Activated naive CD8-positive, alpha-beta T cell (primary cell): ENCODE measurements around the gene GPR84.

ENCODE experiments used
- H3K27ac Mint-ChIP-seq: one replicate; pipeline ENCODE4 v1.8.0; 2021; ENCODE audit warnings: mixed read lengths
- H3K27me3 Mint-ChIP-seq: one replicate; pipeline ENCODE4 v1.8.0; 2021; ENCODE audit warnings: mixed read lengths
- H3K36me3 Mint-ChIP-seq: one replicate; pipeline ENCODE4 v1.8.0; 2021; ENCODE audit warnings: mixed read lengths
- H3K4me1 Mint-ChIP-seq: one replicate; pipeline ENCODE4 v1.8.0; 2021; ENCODE audit warnings: low read depth, mixed read lengths
- H3K4me3 Mint-ChIP-seq: one replicate; pipeline ENCODE4 v1.8.0; 2021; ENCODE audit warnings: mild to moderate bottlenecking, mixed read lengths
- H3K9me3 Mint-ChIP-seq: one replicate; pipeline ENCODE4 v1.8.0; 2021; ENCODE audit warnings: low read depth, mixed read lengths

GPR84 gene

DNA sequence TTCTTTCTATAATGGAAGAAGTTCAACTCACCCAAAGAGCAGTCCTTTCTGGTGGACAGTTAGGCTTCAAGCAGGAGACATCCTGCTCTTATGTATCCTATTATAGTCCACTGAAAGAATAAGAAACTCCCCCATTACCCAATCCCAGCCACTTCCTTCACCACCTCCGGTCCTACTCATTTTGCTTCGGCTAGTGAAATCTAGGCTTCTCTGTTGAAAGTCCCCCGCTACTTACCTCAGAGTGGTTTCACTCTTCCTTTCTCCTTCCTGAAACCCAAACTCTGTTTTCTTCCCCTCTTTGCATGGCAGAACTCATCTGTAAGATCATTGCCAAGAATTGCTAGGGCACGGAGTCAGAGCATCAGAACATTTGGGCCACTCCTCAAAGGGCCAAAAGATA lies at the start of gene GPR84:
TSS of gene GPR84 (minus strand) at position 74 of the 400 bp plus-strand sequence. CDS start 635 bp downstream, outside the sequence.
- Mint-ChIP-seq H3K27ac (peak within 1 kb of the TSS; percentile 64), H3K4me3 (peak within 1 kb of the TSS; percentile 31), H3K4me1 (peaks cover 35% of the 10 kb centered on the region), H3K9me3 (no peaks in the 10 kb centered on the region), H3K36me3 (no peaks in the 10 kb centered on the region), H3K27me3 (no peaks in the 10 kb centered on the region)

- Mint-ChIP-seq H3K9me3 (no peaks in the 10 kb centered on the region), H3K27me3 (no peaks in the 10 kb centered on the region), H3K27ac (peak overlapping the region; percentile 97), H3K4me3 (peak overlapping the region; percentile 82), H3K36me3 (no peaks in the 10 kb centered on the region), H3K4me1 (peaks cover 68% of the 10 kb centered on the region)
Measured at GRCh38 chr12:54413284-54414190, 49.3 kb upstream of the GPR84 start.

DNA sequence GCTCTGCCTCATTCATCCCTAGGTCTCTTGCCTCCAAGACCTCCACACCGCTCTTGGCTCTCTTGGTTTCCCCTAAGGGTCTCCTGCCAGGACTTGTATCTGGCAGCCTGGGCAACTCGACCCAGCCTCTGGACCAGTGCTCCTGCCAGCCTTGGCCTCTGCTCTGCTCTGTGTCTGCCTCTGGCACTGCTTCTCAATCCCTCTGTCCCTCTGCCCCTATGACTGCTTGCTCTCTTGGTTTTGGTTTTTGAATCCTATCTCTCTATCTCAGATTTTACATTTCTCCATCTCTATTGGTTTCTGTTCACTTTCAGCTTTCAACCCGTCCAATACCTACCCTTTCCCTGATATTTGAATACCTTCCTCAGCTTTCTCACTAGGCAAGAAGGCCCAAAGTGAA lies 48.5 kb upstream of the GPR84 start:
- H3K36me3 Mint-ChIP-seq = no peaks in the 10 kb centered on the region
- peak overlapping the region; percentile 82 for H3K4me3 Mint-ChIP-seq
- no peaks in the 10 kb centered on the region for H3K9me3 Mint-ChIP-seq
- peak overlapping the region; percentile 97 for H3K27ac Mint-ChIP-seq
- no peaks in the 10 kb centered on the region for H3K27me3 Mint-ChIP-seq
- H3K4me1 Mint-ChIP-seq = peaks cover 66% of the 10 kb centered on the region

DNA sequence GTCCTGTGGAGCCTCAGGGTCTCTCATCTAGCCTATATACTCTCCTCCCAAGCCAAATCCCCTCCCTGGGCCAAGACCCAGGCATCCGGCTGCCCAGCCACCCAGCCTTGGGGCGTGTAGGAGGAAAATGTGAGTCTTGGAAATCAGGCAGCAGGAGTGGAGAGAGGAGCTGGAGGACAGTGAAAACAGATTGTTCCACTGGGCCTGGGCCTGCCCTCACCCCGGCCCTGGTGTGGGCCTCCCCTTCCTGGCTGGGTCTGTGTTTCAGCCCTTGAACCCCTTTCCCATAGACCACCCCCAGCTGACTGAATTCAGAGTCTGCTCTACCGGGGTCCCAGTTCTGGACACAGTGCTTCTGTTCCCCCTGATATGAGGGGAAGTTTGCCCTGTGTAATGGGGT lies 48.1 kb upstream of the GPR84 start:
- Mint-ChIP-seq H3K4me1 (peaks cover 64% of the 10 kb centered on the region), H3K4me3 (peak overlapping the region; percentile 82), H3K9me3 (no peaks in the 10 kb centered on the region), H3K27me3 (no peaks in the 10 kb centered on the region), H3K27ac (peak overlapping the region; percentile 97), H3K36me3 (no peaks in the 10 kb centered on the region)

DNA sequence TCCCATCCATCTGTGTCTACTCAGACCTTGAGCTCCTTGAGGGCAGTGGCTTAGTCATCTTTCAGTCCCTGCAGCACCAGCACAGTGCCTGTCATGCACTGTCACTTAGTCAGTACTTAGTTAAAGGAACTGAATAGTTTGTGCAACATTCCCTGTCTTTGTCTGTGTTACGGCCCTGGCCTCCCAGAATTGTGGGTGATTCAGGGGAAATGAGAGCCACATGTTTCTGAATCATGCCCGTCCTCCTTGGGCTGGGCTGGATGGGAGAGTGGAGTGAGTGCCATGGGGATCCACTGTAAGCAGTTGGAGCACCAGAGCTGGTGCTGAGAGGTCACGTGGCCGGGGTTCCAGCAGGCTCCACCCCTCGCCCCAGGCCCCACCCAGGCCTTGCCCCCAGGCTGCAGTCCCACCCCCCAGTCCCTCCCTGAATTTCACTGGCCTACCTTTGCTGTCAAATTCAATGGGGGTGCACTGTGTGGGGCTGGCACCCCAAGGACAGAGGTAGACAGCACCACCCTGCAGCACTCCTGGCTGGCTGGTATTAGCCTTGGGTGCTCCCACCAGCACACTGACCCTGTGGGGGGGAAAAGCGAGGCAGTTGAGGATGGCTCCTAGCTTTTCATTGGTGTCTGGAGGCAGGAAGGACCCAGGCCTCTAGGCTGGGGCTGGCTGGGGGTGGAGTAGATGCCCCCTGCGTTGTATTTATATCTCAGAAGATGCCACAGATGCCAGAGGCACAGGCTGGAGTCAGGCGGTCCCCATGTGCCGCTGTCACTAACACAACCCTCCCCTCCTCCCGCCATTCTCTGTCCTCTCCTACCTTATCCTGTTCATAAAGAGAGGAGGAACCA lies 47.3 kb upstream of the GPR84 start:
- peaks cover 2% of the 10 kb centered on the region for H3K36me3 Mint-ChIP-seq
- peaks cover 65% of the 10 kb centered on the region for H3K4me1 Mint-ChIP-seq

DNA sequence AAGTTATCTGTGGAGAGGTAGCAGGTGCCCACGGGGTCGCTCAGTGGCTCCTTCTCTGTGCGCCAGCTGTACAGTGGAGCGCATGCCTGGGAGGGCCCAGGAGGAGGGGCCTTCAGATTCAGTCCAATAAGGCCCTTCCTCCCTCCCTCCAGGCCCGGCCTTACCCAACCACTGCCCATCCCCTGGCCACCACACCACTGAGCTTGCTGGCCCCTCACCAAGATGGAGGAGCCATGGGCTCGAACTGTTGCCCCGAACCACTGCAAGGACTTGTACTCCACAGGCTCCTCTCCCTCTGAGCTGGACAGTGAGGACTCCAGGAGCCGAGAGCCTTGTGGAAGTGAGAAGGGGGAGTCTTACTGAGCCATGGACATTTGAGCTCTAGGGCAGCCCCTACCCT lies 45.0 kb upstream of the GPR84 start:
- Mint-ChIP-seq H3K4me3 (no peak overlapping the region), H3K27me3 (no peaks in the 10 kb centered on the region), H3K4me1 (peaks cover 54% of the 10 kb centered on the region), H3K27ac (no peak overlapping the region), H3K36me3 (peaks cover 2% of the 10 kb centered on the region), H3K9me3 (no peaks in the 10 kb centered on the region)

More for the DNA sequence above, 47.3 kb upstream of the GPR84 start:
- H3K27ac Mint-ChIP-seq = peak overlapping the region; percentile 97
- peak overlapping the region; percentile 82 for H3K4me3 Mint-ChIP-seq
- H3K27me3 Mint-ChIP-seq = no peaks in the 10 kb centered on the region
- H3K9me3 Mint-ChIP-seq = no peaks in the 10 kb centered on the region

GRCh38 chr12:54407183-54407905 lies 43.1 kb upstream of the GPR84 start:
- Mint-ChIP-seq H3K9me3 (no peaks in the 10 kb centered on the region), H3K27me3 (no peaks in the 10 kb centered on the region), H3K4me3 (no peak overlapping the region), H3K4me1 (peaks cover 36% of the 10 kb centered on the region), H3K27ac (peak overlapping the region; percentile 37), H3K36me3 (peaks cover 2% of the 10 kb centered on the region)

GRCh38 chr12:54405573-54405972 lies 41.3 kb upstream of the GPR84 start:
- Mint-ChIP-seq H3K27me3 (no peaks in the 10 kb centered on the region), H3K4me3 (no peak overlapping the region), H3K36me3 (peaks cover 2% of the 10 kb centered on the region), H3K4me1 (peaks cover 21% of the 10 kb centered on the region), H3K9me3 (no peaks in the 10 kb centered on the region), H3K27ac (peak overlapping the region; percentile 37)

- Mint-ChIP-seq H3K27me3 (no peaks in the 10 kb centered on the region), H3K36me3 (peaks cover 2% of the 10 kb centered on the region), H3K27ac (no peak overlapping the region), H3K4me1 (peaks cover 21% of the 10 kb centered on the region), H3K9me3 (no peaks in the 10 kb centered on the region), H3K4me3 (no peak overlapping the region)
Measured at GRCh38 chr12:54405106-54405505, 40.8 kb upstream of the GPR84 start.

DNA sequence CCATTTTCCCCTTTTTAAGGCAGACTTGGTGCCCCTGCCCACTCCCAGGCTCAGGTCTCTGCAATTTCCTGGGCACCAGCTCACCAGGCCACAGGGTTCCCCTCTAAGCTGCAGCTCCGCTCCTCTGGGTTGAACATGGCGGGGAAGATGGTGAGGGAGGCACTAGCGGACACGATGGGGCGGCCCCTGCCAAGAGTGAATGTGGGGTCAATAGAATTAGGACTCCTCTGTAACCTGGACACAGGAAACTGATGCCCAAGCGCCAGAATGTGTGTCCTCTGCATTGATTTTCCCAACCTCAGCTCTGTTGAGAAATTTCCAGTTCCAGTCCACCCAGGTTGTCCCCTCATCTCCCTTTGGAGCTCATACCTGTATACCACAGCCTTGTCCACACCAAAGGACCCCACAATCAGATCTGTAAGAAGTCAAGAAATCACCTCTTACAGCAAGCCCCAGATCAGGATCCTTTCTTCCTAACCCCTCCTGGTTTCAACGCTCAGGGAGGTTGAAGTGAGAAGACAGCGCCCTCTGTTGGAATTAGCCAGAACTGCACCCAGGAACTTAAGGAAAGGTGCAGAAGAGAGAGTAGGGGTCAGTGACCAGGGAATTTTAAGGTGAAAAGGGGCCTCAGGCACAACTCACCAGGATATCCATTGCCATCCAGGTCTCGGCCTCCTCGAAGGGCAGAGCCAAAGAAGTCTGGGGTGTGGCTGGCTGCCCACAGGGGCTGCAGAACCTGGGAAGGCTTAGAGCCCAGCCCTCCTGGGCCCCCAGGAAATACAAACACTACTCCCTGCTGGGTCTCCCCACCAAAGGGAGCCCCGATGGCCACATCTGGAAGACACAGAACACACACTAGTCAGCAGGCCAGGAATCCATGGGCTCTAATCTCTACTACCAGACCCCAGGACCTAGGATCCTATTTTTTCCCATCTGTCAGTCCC lies 40.0 kb upstream of the GPR84 start:
- H3K36me3 Mint-ChIP-seq = peaks cover 2% of the 10 kb centered on the region
- H3K9me3 Mint-ChIP-seq = no peaks in the 10 kb centered on the region
- no peak overlapping the region for H3K4me3 Mint-ChIP-seq
- H3K27ac Mint-ChIP-seq = peak overlapping the region; percentile 77
- peaks cover 21% of the 10 kb centered on the region for H3K4me1 Mint-ChIP-seq
- H3K27me3 Mint-ChIP-seq = no peaks in the 10 kb centered on the region

- no peaks in the 10 kb centered on the region for H3K27me3 Mint-ChIP-seq
- no peak overlapping the region for H3K27ac Mint-ChIP-seq
- no peaks in the 10 kb centered on the region for H3K9me3 Mint-ChIP-seq
- no peak overlapping the region for H3K4me3 Mint-ChIP-seq
- peaks cover 10% of the 10 kb centered on the region for H3K4me1 Mint-ChIP-seq
- H3K36me3 Mint-ChIP-seq = peaks cover 8% of the 10 kb centered on the region
Measured at GRCh38 chr12:54401119-54401518, 36.8 kb upstream of the GPR84 start.

- Mint-ChIP-seq H3K27ac (no peak overlapping the region), H3K4me1 (peaks cover 4% of the 10 kb centered on the region)
Measured at GRCh38 chr12:54398995-54399793, 34.9 kb upstream of the GPR84 start.

DNA sequence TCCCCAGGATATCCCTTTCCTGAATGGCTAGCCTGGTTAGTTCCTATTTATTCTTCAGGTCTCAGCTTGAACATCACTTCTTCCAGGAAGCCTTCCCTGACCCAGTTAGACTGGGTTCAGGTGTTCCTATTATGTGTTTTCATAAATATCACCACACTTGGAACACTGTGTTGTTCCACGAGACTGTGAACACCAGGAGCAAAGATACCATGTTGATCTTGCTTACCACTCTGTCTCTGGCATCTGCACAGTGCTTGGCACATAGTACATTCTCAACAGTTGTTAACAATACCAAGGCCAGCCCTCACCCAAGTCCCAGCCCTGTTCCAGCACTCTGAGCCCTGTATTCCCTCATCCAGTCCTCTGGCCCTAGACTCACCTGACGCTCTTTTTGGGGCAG lies 33.9 kb upstream of the GPR84 start:
- H3K4me3 Mint-ChIP-seq = no peak overlapping the region
- H3K36me3 Mint-ChIP-seq = peaks cover 12% of the 10 kb centered on the region
- H3K9me3 Mint-ChIP-seq = no peaks in the 10 kb centered on the region
- H3K27me3 Mint-ChIP-seq = no peaks in the 10 kb centered on the region
- peaks cover 11% of the 10 kb centered on the region for H3K4me1 Mint-ChIP-seq
- H3K27ac Mint-ChIP-seq = no peak overlapping the region

More at GRCh38 chr12:54398995-54399793, 34.9 kb upstream of the GPR84 start:
- Mint-ChIP-seq H3K36me3 (peaks cover 8% of the 10 kb centered on the region), H3K27me3 (no peaks in the 10 kb centered on the region), H3K9me3 (no peaks in the 10 kb centered on the region), H3K4me3 (no peak overlapping the region)
